IPS DF 19.7 (cell line): Measurements from ENCODE around the gene KCTD8.

Experiments
- DNase-seq: peaks from one replicate; pipeline ENCODE4 v3.0.0-alpha.2; 2013; ENCODE audit warnings: low read depth, low spot score

The KCTD8 gene

DNA sequence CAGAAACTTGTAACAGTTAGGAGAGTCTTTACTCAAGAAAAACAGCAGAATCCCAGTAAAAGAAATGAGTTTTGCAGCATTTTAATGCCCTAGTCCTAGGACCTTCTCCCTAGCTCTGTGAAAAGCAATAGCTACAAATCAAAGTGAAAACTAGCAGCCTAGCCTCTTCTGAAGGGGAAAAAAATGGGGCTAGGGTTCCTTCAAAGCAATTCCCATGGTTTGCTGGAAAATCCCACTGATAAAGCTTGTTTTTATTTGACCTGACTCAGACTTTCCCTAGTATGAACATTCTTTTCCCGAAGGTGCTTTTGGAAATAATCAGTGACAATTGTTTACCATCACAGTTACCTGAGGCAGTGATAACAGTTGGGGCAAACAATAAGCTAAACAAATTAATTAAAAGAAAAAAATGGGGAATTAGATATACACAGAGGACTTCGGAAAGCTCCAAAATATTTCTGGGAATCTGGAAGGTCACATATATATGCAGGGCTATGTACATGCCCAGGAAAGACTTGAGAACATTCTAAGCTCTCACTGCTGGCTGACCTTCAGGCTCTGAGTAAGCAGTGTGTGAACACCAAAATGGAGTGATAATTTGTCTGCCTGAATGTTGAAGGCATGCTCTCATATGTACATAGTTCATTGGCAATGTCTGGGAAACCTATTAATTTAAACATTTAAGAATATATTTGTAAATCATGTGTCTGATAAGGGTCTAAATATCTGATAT is 285.9 kb downstream of the KCTD8 start:
- DNase-seq: no peak

DNA sequence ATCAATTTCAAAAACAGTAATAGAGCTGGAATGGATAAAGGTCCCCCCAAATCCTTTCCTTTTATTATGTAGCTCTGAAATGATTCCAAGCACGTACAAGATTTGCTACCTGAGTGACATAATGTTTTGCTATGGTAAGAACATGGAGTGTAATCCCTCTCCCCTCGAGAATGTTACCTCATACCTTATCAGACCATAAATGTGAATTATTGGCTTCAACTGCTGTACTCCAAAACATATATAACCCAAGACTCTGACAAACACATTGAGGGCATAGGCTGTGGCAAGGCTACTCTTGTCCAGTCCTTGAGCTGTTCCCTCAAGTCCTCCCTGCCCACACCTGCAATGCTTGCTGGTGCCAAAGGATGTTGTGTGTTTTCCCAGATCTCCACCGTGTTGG is 286.9 kb downstream of the KCTD8 start:
- DNase-seq: no peak

DNA sequence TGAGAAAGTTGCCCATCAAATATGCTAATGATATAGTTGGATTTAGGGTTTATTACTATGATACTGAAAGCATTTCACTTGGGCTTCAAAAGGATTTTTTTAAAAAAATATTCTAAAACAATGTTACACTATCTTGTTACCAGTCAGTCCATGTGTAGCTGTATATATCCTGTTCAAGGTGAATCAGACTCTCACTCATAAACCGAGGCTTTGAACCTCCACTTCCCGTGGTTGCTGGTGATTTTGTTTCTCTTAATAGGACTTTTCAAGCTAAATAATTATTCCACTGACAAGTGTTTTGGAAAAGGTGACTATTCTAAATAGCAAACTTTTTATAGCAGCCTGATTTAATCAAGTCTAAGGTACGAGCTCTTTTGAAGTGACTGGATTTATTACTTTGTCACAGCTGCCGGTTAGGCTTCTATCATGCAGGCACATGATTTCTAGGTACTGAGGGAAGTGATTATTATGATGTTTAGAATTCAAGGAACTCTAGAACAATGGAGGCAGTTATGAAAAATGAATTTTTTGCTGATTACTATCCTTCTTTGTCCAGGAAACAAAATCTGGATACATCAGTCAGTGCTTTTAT is 287.7 kb downstream of the KCTD8 start:
- DNase-seq: no peak

DNA sequence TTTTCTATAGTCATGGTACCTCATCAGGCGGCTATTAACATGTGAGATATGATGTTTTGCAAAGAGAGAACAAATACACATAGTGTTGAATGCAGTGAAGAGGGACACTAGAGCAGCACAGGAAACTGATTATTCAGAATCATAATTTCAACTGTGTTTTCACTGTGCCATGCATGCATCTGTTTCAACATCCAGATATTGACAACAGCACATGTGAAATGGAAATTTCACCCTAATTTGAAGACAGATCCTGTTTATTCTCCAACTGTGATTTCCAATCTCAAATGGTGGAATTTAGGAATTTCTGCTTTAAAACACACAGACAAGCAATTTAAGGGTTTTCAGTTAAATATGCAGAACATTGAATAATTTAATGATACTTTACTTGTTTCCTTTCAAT is 288.6 kb downstream of the KCTD8 start:
- DNase-seq: no peak

DNA sequence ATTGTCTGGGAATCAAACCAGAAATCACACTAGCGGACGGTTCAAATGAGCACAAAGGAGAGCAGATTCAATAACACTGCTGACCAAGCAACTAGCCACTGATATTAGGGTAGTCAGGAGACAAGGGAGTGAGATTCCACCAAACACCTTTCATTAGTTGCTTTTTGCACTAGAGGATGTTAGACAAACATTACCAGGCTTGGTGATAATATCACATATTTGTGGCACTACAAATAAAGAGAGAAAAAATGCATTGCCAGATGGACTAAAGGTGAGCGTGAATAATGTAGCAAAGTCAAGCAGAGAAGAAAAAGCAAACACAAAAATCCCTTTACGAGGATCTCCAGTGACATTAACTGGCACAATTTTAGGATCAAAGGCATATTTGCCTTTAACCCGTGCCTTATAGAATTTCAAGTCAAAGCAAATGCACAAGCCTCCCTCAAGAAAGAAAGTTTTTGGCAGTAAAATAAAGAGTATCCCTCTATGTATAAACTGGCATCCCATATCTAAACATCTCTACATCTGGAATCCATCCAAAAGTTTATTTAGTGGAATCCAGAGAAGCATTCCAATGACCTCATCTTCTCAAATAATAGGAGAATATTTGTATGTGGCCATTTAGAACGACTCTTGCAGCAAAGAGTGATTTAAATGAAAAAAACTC is 290.9 kb downstream of the KCTD8 start:
- DNase-seq: no peak

DNA sequence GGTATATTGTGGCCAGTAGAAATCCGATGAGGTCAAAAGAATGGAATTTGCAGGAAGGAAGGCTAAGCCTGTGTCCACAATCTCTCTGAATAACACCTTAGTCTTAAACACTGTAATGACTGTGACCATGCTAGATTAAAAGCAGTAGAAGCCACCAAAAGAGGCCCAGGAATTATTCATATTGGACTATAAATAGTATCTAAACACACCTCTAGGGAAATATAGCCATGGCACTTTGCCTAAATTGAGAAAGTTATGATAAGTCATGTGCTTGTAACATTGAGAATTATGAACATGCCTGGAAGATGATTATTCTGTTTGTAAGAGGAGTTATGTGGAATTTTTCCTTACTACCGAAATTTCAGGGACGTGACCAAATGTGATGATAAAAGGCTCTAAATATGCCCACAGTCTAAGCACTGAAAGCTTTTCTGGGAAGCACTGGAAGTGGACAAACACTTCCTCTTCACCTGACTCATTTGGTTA is 298.5 kb downstream of the KCTD8 start:
- no peak for DNase-seq

DNA sequence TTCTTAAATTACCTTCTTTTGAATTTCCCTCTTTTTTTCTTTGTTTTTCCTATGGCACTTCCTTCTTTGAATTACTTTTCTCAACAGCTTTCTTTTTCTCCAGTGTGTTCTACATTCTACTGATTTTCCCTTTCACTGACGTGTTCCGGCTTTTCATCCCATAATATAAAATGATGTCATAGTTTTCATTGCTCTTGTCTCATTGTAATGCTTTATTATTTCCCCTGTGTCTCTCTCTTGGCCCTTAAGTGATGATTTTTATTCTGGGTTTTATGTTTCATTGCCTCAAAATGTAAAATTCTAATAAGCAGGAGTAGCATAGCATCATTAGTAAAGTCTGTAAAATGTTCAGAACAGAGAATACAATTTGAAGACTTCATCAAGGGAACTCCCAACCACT is 299.3 kb downstream of the KCTD8 start:
- no peak for DNase-seq

DNA sequence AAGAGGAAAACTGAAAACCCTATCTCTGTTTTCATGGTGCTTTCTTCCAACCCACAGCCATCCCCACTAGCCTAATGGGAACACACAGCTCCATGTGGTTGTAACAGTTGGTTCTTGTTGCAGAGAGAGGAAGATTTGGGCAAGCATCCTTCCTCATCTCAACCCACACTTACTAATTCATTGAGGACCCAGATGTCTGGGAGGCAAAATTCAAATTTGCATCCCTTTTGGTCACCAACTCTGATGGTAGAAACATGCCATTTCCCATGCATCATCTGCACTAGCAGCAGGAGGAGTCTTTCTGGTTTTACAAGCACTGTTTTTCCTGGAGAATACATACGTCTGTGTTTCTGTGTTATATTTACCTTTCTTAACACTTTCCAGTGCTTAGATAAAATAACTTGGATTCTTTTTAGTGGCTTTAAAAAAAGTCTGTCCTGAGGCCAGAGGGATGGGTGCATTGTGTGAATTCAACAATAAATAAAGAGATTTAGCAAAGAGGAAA is 301.0 kb downstream of the KCTD8 start:
- DNase-seq: no peak

DNA sequence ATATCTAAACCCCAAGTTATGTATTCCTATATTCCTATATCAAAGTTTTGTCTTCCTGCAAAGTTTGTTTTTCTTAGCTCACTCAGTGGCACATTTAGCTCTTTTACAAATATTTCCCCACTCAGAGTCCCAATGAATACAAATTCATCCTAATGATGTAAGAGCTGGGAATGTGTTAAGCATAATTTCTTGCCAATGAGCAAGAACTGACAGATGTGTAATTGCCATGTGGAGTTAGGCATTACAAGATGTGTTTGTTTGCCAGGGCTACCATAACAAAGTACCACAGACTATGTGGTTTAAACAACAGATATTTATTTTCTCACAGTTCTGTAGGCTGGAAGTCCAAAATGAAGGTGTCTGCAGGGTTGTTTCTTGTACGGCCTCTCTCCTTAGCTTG is 302.1 kb downstream of the KCTD8 start:
- DNase-seq: no peak

DNA sequence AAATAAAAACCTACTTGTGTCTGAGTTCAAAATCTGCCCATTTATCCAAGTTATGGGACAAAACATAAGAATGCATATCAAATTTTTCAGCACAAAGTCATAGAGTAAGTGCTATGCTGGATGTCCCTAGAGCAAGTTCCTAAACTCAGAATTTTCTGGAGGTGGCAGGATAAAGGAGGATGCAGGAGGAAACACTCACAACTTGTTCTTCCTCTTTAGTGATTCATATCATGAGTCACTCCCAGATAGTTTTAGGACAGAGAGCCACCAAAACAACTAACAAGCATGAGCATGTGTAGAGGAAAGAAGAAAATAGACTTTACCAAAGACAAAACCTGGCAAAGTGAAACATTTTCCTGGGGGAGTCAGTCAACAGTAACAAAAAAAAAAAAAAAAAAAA is 302.7 kb downstream of the KCTD8 start:
- DNase-seq: no peak

DNA sequence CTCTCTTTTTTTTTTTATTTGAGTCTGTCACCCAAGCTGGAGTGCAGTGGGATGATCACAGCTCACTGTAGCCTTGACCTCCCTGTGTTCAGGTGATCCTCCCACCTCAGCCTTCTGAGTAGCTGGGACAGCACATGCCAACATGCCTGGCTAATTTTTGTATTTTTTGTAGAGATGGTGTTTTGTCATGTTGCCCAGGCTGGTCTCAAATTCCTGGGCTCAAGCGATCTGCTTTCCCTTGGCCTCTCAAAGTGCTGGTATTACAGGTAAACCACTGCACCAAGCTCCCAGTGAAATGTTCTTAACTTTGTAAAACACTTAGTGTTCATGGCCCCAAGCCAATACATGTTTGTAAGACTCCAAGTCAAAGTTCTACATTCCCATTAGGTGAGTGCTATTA is 316.1 kb downstream of the KCTD8 start:
- DNase-seq: no peak
